Effector CD8-positive, alpha-beta T cell (primary cell): ENCODE measurements around the gene P3R3URF.

Experiments
- DNase-seq: peaks from one replicate; lab custom pipeline; 2025; lab: John Stamatoyannopoulos, UW

P3R3URF gene

GRCh38 chr1:46193984-46194570 is 17.8 kb upstream of the P3R3URF start:
- DNase-seq, result no peak

DNA sequence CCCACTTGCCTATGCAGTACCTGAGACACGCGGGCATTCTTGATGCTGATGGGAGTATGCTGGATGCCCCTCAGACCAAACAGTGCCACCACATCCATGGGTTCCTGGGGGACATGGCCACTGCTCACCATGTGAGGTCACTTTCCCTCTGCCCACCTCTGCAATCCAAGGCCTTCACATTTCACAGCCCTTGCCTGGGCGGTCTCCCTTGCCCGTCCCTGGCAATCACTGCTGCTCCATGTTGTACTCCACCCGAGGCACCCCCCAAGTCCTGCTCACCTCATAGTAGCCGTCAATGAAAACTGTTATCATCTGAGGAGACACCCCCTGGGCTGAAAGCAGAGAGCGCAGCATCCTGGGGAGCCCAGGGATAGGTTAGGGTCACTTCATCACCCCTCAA is 17.0 kb upstream of the P3R3URF start:
- no peak for DNase-seq

GRCh38 chr1:46192171-46192570 is 15.9 kb upstream of the P3R3URF start:
- DNase-seq, result no peak

- no peak for DNase-seq
Observed at GRCh38 chr1:46191033-46191701, 14.9 kb upstream of the P3R3URF start.

- DNase-seq, result no peak
Observed at GRCh38 chr1:46190539-46190938, 14.3 kb upstream of the P3R3URF start.

- DNase-seq, result no peak
Observed at GRCh38 chr1:46188295-46189030, 12.2 kb upstream of the P3R3URF start.

DNA sequence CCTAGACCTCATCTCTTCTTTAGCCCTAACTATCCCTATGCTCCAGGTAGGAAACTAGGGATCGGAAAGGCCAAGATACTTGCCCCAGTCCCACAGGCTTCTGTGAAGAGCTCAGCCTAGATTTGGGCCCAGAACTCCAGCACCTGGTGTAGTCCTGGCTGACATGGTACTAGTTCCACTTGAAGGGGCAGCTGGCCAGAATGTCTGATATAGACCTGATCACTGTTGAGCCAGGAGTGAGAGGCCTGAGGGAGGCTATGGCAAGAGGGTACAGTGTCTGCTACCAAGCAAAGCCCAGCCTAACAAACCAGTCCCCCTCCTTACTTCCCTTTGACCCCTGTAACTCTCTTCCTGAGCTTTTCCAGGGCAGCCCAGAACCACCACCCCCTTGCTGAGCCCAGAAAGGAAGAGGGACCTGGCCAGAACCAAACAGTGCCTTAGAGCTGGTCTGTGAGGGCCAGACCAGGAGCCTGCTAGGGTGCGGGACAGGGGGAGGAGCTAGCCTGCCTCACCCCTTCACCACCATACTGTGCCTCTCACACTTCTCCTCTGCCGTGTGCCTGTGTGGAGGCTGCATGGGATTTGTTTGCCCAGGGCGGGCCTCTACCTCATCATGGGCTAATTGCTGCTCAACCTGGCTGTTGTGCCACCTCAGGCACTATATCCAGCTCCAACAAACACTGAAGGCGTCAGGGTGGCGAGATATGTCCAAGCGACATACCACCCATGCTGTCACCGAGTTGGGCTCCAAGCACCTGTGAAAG is 11.0 kb upstream of the P3R3URF start:
- no peak for DNase-seq

DNA sequence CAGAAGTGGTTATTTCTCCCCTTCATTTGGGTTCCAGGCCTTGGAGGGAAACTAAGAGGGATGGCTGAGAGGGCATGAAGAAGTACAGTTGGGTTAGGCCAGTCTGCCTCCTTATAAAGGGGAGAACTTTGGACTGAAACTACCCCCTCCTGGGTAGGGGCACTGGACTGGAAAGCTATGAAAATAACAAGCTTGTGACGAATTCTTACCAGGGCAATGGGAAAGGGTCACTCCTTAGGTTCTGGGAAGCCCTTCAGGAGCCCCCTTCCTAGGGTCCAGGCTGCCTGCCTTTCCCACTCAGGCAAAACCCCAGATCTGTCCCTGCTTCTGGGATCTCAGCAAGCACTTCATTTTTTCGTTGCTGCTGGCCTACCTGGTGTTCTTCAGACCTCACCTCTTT is 9.8 kb upstream of the P3R3URF start:
- DNase-seq, result no peak

DNA sequence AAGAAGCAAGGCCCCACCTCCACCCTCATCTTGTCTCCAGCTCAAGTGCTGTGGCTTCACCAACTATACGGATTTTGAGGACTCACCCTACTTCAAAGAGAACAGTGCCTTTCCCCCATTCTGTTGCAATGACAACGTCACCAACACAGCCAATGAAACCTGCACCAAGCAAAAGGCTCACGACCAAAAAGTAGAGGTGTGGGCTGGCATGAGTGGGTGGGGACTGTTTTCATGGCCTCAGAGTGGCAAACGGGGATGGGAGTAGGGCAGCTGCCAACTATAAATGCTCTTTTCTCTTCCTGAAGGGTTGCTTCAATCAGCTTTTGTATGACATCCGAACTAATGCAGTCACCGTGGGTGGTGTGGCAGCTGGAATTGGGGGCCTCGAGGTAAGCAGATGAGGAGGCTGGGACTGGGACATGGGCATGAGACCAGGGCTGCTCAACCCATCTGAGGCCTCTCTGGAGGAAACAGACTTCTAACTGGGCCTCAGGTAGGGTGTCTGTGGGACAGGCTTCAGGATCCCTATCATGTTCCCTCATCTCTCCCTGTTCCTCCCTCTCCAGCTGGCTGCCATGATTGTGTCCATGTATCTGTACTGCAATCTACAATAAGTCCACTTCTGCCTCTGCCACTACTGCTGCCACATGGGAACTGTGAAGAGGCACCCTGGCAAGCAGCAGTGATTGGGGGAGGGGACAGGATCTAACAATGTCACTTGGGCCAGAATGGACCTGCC is 8.8 kb upstream of the P3R3URF start:
- no peak for DNase-seq

GRCh38 chr1:46183926-46184557 is 7.8 kb upstream of the P3R3URF start:
- no peak for DNase-seq

- DNase-seq, result no peak
Observed at GRCh38 chr1:46183079-46183847, 7.0 kb upstream of the P3R3URF start.

- no peak for DNase-seq
Observed at GRCh38 chr1:46181343-46182260, 5.3 kb upstream of the P3R3URF start.

DNA sequence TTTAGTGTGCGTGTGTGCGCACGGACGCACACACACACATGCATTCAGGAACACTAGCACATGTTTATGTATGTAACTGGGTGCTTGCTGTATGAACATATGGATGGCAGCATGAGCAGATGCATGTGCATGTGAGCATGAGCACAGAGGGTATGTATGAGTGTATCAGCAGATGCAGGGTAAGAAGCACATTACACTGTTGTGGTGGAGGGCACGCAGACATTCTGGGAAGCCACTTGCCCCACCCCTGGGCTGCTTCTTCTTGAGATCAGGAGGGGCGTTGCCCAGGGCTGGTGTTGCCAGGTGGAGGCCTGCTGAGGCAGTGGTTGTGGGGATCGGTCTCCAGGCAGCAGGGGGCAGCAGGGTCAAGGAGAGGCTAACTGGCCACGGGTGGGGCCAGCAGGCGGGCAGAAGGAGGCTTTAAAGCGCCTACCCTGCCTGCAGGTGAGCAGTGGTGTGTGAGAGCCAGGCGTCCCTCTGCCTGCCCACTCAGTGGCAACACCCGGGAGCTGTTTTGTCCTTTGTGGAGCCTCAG is 3.9 kb upstream of the P3R3URF start:
- DNase-seq, result no peak

DNA sequence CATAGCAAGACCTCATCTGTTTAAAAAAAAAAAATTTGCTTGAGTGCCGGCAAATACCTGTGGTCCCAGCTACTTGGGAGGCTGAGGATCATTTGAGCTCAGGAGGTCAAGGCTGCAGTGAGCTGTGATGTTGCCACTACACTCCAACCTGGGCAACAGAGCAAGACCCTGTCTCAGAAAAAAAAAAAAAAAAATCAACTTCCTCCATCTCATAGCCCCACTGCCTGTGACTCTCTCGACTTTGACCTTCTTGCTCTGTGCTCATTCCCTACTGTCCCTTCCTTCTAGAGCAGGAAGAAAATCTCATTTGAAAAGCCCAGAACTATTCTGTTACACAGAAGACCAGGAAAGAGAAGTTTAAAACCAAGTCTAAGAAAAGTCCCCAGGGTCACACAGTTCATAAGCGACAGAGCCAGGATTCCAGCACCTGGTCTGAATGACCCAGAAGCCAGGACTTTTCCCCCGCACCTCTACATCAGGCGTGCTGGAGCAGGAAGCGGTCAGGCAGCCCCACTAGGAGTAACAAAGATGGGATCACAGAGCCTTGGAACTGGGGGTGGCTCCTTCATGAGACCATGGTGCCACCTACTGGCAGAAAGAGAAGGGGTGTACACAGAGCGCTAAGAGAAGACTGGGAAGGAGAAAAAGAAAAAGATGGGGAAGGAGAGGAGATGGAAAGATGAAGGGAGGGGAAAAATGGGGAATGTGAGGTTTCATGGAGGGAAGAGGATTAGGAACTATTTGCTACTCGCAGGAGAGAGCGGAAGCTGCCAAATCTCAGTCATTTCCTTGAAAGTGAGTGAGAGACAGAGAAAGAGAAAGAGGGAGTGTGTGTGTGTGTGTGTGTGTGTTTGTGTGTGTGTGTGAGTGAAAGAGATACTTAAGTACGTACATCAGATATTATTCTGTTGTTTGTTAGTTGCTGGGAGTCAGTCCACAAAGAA is 3.1 kb upstream of the P3R3URF start:
- DNase-seq, result peak; percentile 53

DNA sequence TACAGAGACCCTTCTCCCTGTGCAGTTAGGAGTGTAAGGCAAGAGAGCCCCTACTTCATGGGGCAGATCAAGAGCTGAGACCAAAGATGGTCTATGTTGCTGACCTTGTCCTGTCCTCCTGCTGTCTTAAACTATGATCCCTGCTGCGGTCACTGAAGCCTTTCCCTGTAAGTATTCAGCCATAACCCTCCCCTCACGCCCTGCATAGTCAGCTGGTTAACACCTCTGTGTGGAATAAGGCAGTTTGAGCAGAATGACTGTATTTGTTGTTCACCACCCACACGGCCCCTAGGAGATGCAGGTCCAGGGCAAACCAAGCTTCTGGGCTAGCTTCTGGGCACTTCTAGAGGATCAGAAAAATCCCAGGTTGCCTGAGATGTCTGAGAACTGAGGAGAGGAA is 1.0 kb downstream of the P3R3URF start:
- DNase-seq, result no peak

GRCh38 chr1:46174448-46175231 is 1.6 kb downstream of the P3R3URF start, which contains the start of gene TSPAN1:
Gene TSPAN1 (plus strand): TSS chr1:46175087. CDS start chr1:46181108, 6,021 bp downstream.
- no peak for DNase-seq

GRCh38 chr1:46173361-46173856 is 2.9 kb downstream of the P3R3URF start:
- no peak for DNase-seq
